OCI-LY7 (cell line): Measurements from ENCODE around the gene SH3YL1.

Source experiments
- CTCF ChIP-seq: fragments of 200-600 bp; sonication (generic); conservative IDR thresholded peaks from 2 replicates; pipeline ENCODE4 v1.5.1; 2014; ENCODE audit warnings: mild to moderate bottlenecking, antibody characterized with exemption, low read length, moderate library complexity, mixed read lengths
- EZH2phosphoT487 ChIP-seq: fragments of 200-600 bp; sonication (generic); IDR thresholded peaks from 2 replicates; pipeline ENCODE4 v1.6.1; 2018; ENCODE audit warnings: low read depth, borderline replicate concordance, mild to moderate bottlenecking, mixed run types, antibody characterized with exemption, low read length, moderate library complexity, mixed read lengths

GRCh38 chr2:196406-196805 is 67.4 kb downstream of the SH3YL1 start:
- TF ChIP-seq CTCF (no peak), EZH2phosphoT487 (no peak)
